Stimulated activated CD8-positive, alpha-beta memory T cell treated with anti-CD3 and anti-CD28 coated beads, Interleukin-4, amount 100 ng/mL, for 24 hours (primary cell): ENCODE data around the gene GPR153.

Experiments
- DNase-seq: peaks from one replicate; pipeline ENCODE4 v3.0.0-alpha.2; 2020; ENCODE audit warnings: low read depth

GPR153 gene

GRCh38 chr1:6200188-6200809, 60.6 kb downstream of the GPR153 start:
- no peak for DNase-seq

- peak; percentile 95 for DNase-seq
Measured at GRCh38 chr1:6199298-6200187, 61.4 kb downstream of the GPR153 start, which contains the start of gene RPL22. TSS of gene RPL22 (minus strand) at chr1:6199595. CDS start at chr1:6199573, 22 bp downstream.

DNA sequence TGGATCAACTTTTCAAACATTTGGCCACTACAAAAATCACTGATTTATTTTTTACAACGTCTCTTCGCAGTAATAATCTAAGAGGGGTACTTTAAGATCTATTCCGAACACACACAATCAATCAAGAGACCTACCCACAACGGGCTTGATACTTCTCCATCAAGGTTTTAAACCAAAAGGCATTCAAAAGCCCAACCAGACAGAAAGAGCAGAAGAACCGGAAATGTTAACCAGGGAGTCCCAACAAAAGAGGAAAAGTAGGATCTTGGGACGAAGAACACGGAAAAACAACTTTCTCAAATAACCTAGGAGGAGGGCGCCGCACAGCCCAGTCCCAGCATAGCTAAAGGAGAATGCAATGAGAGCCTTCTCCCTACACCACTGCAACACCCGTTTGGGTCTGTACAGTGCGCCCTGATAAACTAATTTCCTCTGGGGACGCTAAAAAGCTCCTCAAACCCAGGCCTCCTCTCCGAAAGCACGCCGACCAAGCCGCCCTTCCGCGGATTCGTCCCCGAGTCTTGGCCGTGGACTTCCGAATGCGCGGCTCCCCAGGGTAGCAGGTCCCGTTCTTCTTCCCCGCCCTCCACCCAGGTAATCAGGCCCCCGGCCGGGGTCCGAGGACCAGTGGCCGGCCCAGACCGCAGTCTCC, 62.1 kb downstream of the GPR153 start:
- no peak for DNase-seq

GRCh38 chr1:6197746-6198427, 63.0 kb downstream of the GPR153 start:
- DNase-seq, result no peak
